Measurements from ENCODE around the gene GNB1L.

- no peak for TF ChIP-seq CTCF (IDR thresholded peaks at IDR 0.05)
- TF ChIP-seq POLR2AphosphoS5 (IDR thresholded peaks at IDR 0.05): no peak
These were observed 104.8 kb downstream of the GNB1L start for GRCh38 chr22:19749876-19750275.

Data from prostate gland (tissue), 2 donors.